A172 (cell line): ENCODE data around the gene OR2D2. TPM values are rescaled to one million over a fixed set of nuclear protein-coding genes. Genes with fewer than 3 reads are reported as not detected.
A peak's percentile ranks its signal among the peaks of the same experiment; 100 is the strongest.
"Not testable (repeated sequence)": the region's sequence is repeated elsewhere in the genome, so short reads cannot be mapped to it uniquely, and the experiment has no call there.

ENCODE experiments used
- DNase-seq: peaks from one replicate; pipeline ENCODE4 v3.0.0-alpha.2; 2015; ENCODE audit warnings: low spot score
- total RNA-seq: library from RNA; depleted of rRNA; stranded (reverse); fragments of >200 nt; shearing (Covaris generic); gene quantifications from 2 replicates; pipeline ENCODE4 v1.2.3, GENCODE V29; 2014; rRNA removed

The OR2D2 gene
- total RNA-seq, 1 experiment from 2014 or later: not detected

- DNase-seq: no peak
Observed at GRCh38 chr11:6882751-6883150, 9.5 kb downstream of the OR2D2 start.

- DNase-seq: no peak
Observed at GRCh38 chr11:6876914-6877313, 15.4 kb downstream of the OR2D2 start.

- no peak for DNase-seq
Observed at GRCh38 chr11:6876325-6876724, 16.0 kb downstream of the OR2D2 start, which contains the start of gene OR10A4. Gene OR10A4, plus strand, starts transcription at chr11:6876625. Its CDS starts 23 bp downstream, at chr11:6876648.

- no peak for DNase-seq
Observed at GRCh38 chr11:6875761-6876160, 16.5 kb downstream of the OR2D2 start.

- no peak for DNase-seq
Observed at GRCh38 chr11:6871278-6871677, 21.0 kb downstream of the OR2D2 start.

GRCh38 chr11:6864438-6864837 lies 27.9 kb downstream of the OR2D2 start:
- DNase-seq: no peak

GRCh38 chr11:6862961-6863360 lies 29.3 kb downstream of the OR2D2 start, which contains the start of gene OR10A2:
Gene OR10A2, plus strand, starts transcription at chr11:6863057. Its CDS starts 6,698 bp downstream, at chr11:6869755.
- DNase-seq: no peak

GRCh38 chr11:6856871-6857270 lies 35.4 kb downstream of the OR2D2 start:
- no peak for DNase-seq

GRCh38 chr11:6855971-6856541 lies 36.2 kb downstream of the OR2D2 start:
- peak; percentile 13 for DNase-seq

- DNase-seq: not testable (repeated sequence)
Observed at GRCh38 chr11:6854801-6855200, 37.5 kb downstream of the OR2D2 start.

- DNase-seq: no peak
Observed at GRCh38 chr11:6850526-6850925, 41.8 kb downstream of the OR2D2 start.

- no peak for DNase-seq
Observed at GRCh38 chr11:6845383-6845782, 46.9 kb downstream of the OR2D2 start, which contains the start of gene OR10A5. Gene OR10A5, plus strand, starts transcription at chr11:6845683. Its CDS starts 0 bp downstream, at chr11:6845683.

GRCh38 chr11:6844356-6844755 lies 47.9 kb downstream of the OR2D2 start:
- no peak for DNase-seq

GRCh38 chr11:6843670-6844069 lies 48.6 kb downstream of the OR2D2 start:
- no peak for DNase-seq

GRCh38 chr11:6841694-6842093 lies 50.6 kb downstream of the OR2D2 start:
- DNase-seq: no peak

Other genes with a start within 250 kb of the OR2D2 start
- gene DCHS1, start 236.7 kb downstream of the OR2D2 start, total RNA-seq: 2.3 and 3.8 TPM in 2 replicates
- gene MRPL17, start 209.2 kb downstream of the OR2D2 start, total RNA-seq: 121 and 417 TPM in 2 replicates
- gene OR2AG2, start 120.5 kb downstream of the OR2D2 start, total RNA-seq: not detected in 2 replicates
- not detected in 2 replicates for gene OR2AG1, start 109.5 kb downstream of the OR2D2 start, total RNA-seq
- not detected in 2 replicates for gene OR6A2, start 92.8 kb downstream of the OR2D2 start, total RNA-seq
- gene OR10A5, start 46.8 kb downstream of the OR2D2 start, total RNA-seq: not detected in 2 replicates
- not detected in 2 replicates for gene OR10A2, start 29.4 kb downstream of the OR2D2 start, total RNA-seq
- gene OR10A4, start 15.9 kb downstream of the OR2D2 start, total RNA-seq: not detected in 2 replicates
- not detected in 2 replicates for gene OR2D3, start 28.5 kb upstream of the OR2D2 start, total RNA-seq
- gene ZNF215, start 33.9 kb upstream of the OR2D2 start, total RNA-seq: not detected in 2 replicates
- 1.8 and 2.3 TPM in 2 replicates for gene ZNF214, start 127.8 kb upstream of the OR2D2 start, total RNA-seq
- gene NLRP14, start 128.0 kb upstream of the OR2D2 start, total RNA-seq: 0.02 TPM in 1 of 2 replicates, not detected in the other
- not detected in 2 replicates for gene RBMXL2, start 196.5 kb upstream of the OR2D2 start, total RNA-seq